ENCODE results near the gene EPB41L4A.
"Not testable (repeated sequence)": the region's sequence is repeated elsewhere in the genome, so short reads cannot be mapped to it uniquely, and the experiment has no call there.

EPB41L4A gene

GRCh38 chr5:112208195-112208594, 210.9 kb downstream of the EPB41L4A start:
- DNase-seq (ENCODE audit: low read depth): not testable (repeated sequence)

GRCh38 chr5:112205846-112206245, 213.2 kb downstream of the EPB41L4A start:
- no peak for DNase-seq (ENCODE audit: low read depth)

- no peak for DNase-seq (ENCODE audit: low read depth)
These were observed 215.8 kb downstream of the EPB41L4A start for GRCh38 chr5:112203229-112203628.

GRCh38 chr5:112202694-112203093, 216.4 kb downstream of the EPB41L4A start:
- DNase-seq (ENCODE audit: low read depth): no peak

- DNase-seq (ENCODE audit: low read depth): no peak
These were observed 217.9 kb downstream of the EPB41L4A start for GRCh38 chr5:112201141-112201540.

GRCh38 chr5:112200131-112200530, 218.9 kb downstream of the EPB41L4A start:
- no peak for DNase-seq (ENCODE audit: low read depth)

GRCh38 chr5:112196584-112196983, 222.5 kb downstream of the EPB41L4A start:
- no peak for DNase-seq (ENCODE audit: low read depth)

GRCh38 chr5:112195924-112196323, 223.2 kb downstream of the EPB41L4A start:
- no peak for DNase-seq (ENCODE audit: low read depth)

- DNase-seq (ENCODE audit: low read depth): no peak
These were observed 226.2 kb downstream of the EPB41L4A start for GRCh38 chr5:112192866-112193265.

GRCh38 chr5:112192072-112192471, 227.0 kb downstream of the EPB41L4A start:
- DNase-seq (ENCODE audit: low read depth): no peak

GRCh38 chr5:112189391-112189790, 229.7 kb downstream of the EPB41L4A start:
- DNase-seq (ENCODE audit: low read depth): no peak

- peak; percentile 55 for DNase-seq (ENCODE audit: low read depth)
These were observed 232.6 kb downstream of the EPB41L4A start for GRCh38 chr5:112186401-112186990.

GRCh38 chr5:112183874-112184273, 235.2 kb downstream of the EPB41L4A start:
- no peak for DNase-seq (ENCODE audit: low read depth)

- peak; percentile 19 for DNase-seq (ENCODE audit: low read depth)
These were observed 235.9 kb downstream of the EPB41L4A start for GRCh38 chr5:112183103-112183711.

GRCh38 chr5:112179290-112179689, 239.8 kb downstream of the EPB41L4A start:
- no peak for DNase-seq (ENCODE audit: low read depth)

- DNase-seq (ENCODE audit: low read depth): peak; percentile 52
These were observed 244.0 kb downstream of the EPB41L4A start for GRCh38 chr5:112174959-112175594.

GRCh38 chr5:112165897-112166737, 253.0 kb downstream of the EPB41L4A start:
- no peak for DNase-seq (ENCODE audit: low read depth)

- no peak for DNase-seq (ENCODE audit: low read depth)
These were observed 253.7 kb downstream of the EPB41L4A start for GRCh38 chr5:112165399-112165798.

GRCh38 chr5:112163435-112163834, 255.6 kb downstream of the EPB41L4A start:
- no peak for DNase-seq (ENCODE audit: low read depth)

GRCh38 chr5:112161392-112161748, 257.7 kb downstream of the EPB41L4A start:
- peak; percentile 5 for DNase-seq (ENCODE audit: low read depth)

GRCh38 chr5:112160652-112161391, 258.3 kb downstream of the EPB41L4A start:
- DNase-seq (ENCODE audit: low read depth): peak; percentile 86

GRCh38 chr5:112159435-112159834, 259.6 kb downstream of the EPB41L4A start:
- DNase-seq (ENCODE audit: low read depth): no peak
